Upper lobe of left lung (tissue), 6 donors: ENCODE data around the gene APOL6. TPM values are rescaled to one million over a fixed set of nuclear protein-coding genes. Genes with fewer than 3 reads are reported as not detected.

Experiments used
- ATAC-seq, 2 donors: fragments of 200-7000 bp; cut with Tn5 transposase; one replicate each; pipeline ENCODE4 v1.9.1; 2022; ENCODE audit warnings: mild to moderate bottlenecking in 2 of 2, moderate library complexity in 2 of 2; ENCODE audit not compliant: low FRiP score in 2 of 2
- DNase-seq, 2 donors: peaks; one replicate each; pipeline ENCODE4 v3.0.0-alpha.2; 2019 to 2020
- H3K27ac ChIP-seq, 4 donors: fragments of 200-600 bp; sonication (generic); one replicate each; pipeline ENCODE4 v1.5.1; 2016 to 2019
- H3K27me3 ChIP-seq, 4 donors: fragments of 200-600 bp; sonication (generic); one replicate each; pipeline ENCODE4 v1.5.1; 2017 to 2019
- H3K36me3 ChIP-seq, 4 donors: fragments of 200-600 bp; sonication (generic); one replicate each; pipeline ENCODE4 v1.5.1; 2016 to 2019
- H3K4me1 ChIP-seq, 4 donors: fragments of 200-600 bp; sonication (generic); one replicate each; pipeline ENCODE4 v1.5.1; 2018 to 2019
- H3K4me3 ChIP-seq, 4 donors: fragments of 200-600 bp; sonication (generic); one replicate each; pipeline ENCODE4 v1.5.1; 2017 to 2019; ENCODE audit warnings: mild to moderate bottlenecking in 2 of 4, moderate library complexity in 1 of 4
- H3K9me3 ChIP-seq, 4 donors: fragments of 200-600 bp; sonication (generic); one replicate each; pipeline ENCODE4 v1.5.1; 2018 to 2019
- EP300 ChIP-seq, 4 donors: sonication (generic); formaldehyde crosslinking; IDR thresholded peaks; one replicate each; pipeline ENCODE4 v1.5.1; 2017; ENCODE audit warnings: antibody characterized with exemption in 4 of 4, control low read depth in 2 of 4
- POLR2A ChIP-seq, 4 donors: fragments of 450-650 bp; IDR thresholded peaks; one replicate each; pipeline ENCODE4 v1.5.1; 2016 to 2017; ENCODE audit warnings: antibody characterized with exemption in 4 of 4, mild to moderate bottlenecking in 2 of 4
- POLR2AphosphoS5 ChIP-seq, 2 donors: sonication (generic); formaldehyde crosslinking; IDR thresholded peaks; one replicate each; pipeline ENCODE4 v1.5.1; 2017; ENCODE audit warnings: antibody characterized with exemption in 2 of 2
- WGBS, 2 donors: methylation state at CpG; one replicate each; pipeline ENCODE4 v1.1.5; 2017 to 2018; 5-methylcytosine and 5-hydroxymethylcytosine counted together
- total RNA-seq, 6 donors: library from RNA; depleted of rRNA in 4 of 6; stranded (reverse); fragments of >200 nt in 4 of 6; gene quantifications; one replicate each; pipeline versions ENCODE4 v1.1.0 to v1.2.1, GENCODE V29; 2016 to 2021
- TF ChIP-seq, protein P1 (sequence below), 6 experiments: fragments of 450-650 bp in 4 of 6; fragments of 200-600 bp in 2 of 6; sonication (generic) in 2 of 6; IDR thresholded peaks; one replicate each; pipeline ENCODE4 v1.5.1; 2016 to 2019; ENCODE audit warnings: antibody characterized with exemption in 6 of 6
- donor health status: DM: no; HTN: no; CAD: no; lungs with moderate emphysema.
- donor health status: DM: no; HTN: yes; CAD: no; lungs with severe emphysema.

Gene APOL6
- total RNA-seq, 6 donors from 2014 or later: 27.6 to 54.4 (median 30.8) TPM

DNA sequence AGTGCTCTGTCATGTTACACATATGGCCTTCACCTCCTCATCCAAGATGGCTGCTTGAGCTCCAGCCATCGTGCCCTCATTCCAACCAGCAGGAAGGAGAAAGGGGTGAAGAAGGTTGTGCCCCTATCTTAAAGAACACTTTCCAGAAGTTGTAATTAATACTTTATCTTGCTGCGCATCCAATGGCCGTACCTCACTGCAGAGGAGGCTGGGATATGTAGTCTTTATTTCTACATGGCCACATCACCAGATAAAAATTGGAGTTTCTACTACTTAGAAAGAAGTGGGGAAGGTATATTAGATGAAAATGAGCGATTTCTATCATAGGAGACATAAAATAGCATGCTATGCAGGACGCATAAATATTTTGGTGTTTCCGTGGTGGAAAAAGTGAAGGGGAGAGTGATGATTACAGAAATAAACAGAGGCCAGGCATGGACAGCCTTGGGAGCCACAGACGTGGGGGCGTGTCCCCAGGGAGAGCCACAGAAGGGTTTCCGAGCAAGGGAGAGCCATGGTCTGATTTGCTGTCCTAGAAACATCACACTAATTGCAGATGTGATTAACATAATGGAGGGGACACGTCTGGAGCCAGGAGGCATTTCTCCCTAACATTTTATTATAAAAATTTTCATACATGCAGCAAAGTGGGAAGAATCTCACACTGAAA, 22.3 kb upstream of the APOL6 start:
- ATAC-seq: no peak
- 70 to 78% methylated on average over 10 of the region's 10 CpGs for WGBS, 2 donors

GRCh38 chr22:35627267-35628041, 20.8 kb upstream of the APOL6 start:
- Histone ChIP-seq H3K9me3 (no peaks in the 10 kb centered on the region), H3K4me3 (peak overlapping the region; percentile 44 to 68 (median 58)), H3K36me3 (no peaks in the 10 kb centered on the region), H3K4me1 (peaks cover 14 to 27% (median 17%) of the 10 kb centered on the region in 4 donors), H3K27ac (peak overlapping the region; percentile 81 to 93 (median 88)), H3K27me3 (no peaks in the 10 kb centered on the region)
- TF ChIP-seq, protein P1, sequence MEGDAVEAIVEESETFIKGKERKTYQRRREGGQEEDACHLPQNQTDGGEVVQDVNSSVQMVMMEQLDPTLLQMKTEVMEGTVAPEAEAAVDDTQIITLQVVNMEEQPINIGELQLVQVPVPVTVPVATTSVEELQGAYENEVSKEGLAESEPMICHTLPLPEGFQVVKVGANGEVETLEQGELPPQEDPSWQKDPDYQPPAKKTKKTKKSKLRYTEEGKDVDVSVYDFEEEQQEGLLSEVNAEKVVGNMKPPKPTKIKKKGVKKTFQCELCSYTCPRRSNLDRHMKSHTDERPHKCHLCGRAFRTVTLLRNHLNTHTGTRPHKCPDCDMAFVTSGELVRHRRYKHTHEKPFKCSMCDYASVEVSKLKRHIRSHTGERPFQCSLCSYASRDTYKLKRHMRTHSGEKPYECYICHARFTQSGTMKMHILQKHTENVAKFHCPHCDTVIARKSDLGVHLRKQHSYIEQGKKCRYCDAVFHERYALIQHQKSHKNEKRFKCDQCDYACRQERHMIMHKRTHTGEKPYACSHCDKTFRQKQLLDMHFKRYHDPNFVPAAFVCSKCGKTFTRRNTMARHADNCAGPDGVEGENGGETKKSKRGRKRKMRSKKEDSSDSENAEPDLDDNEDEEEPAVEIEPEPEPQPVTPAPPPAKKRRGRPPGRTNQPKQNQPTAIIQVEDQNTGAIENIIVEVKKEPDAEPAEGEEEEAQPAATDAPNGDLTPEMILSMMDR (IDR thresholded peaks at IDR 0.05): peak; percentile 13 to 77 (median 45)
- TF ChIP-seq EP300 (IDR thresholded peaks at IDR 0.05): no peak
- peak in 3 of 4 donors; percentile 28 to 75 (median 68) for TF ChIP-seq POLR2A (IDR thresholded peaks at IDR 0.05)
- TF ChIP-seq POLR2AphosphoS5 (IDR thresholded peaks at IDR 0.05): peak in 1 of 2 donors; percentile 61
- 2 to 4% methylated on average over 12 to 19 of the region's 21 CpGs for WGBS, 2 donors
- ATAC-seq: peak; percentile 70 to 89
- DNase-seq: peak in 1 of 2 donors; percentile 91

More for the DNA sequence above, 22.3 kb upstream of the APOL6 start:
- Histone ChIP-seq H3K27me3 (no peaks in the 10 kb centered on the region), H3K27ac (no peak overlapping the region), H3K9me3 (no peaks in the 10 kb centered on the region), H3K36me3 (no peaks in the 10 kb centered on the region), H3K4me3 (no peak overlapping the region), H3K4me1 (peaks cover 14 to 27% (median 18%) of the 10 kb centered on the region in 4 donors)
- DNase-seq: no peak
- TF ChIP-seq POLR2AphosphoS5 (IDR thresholded peaks at IDR 0.05) (no peak), EP300 (IDR thresholded peaks at IDR 0.05) (no peak)
- TF ChIP-seq, protein P1 (IDR thresholded peaks at IDR 0.05): no peak

- Histone ChIP-seq H3K4me1 (peaks cover 10 to 19% (median 12%) of the 10 kb centered on the region in 4 donors), H3K27me3 (no peaks in the 10 kb centered on the region), H3K36me3 (no peaks in the 10 kb centered on the region), H3K9me3 (no peaks in the 10 kb centered on the region), H3K4me3 (no peak overlapping the region), H3K27ac (peak overlapping the region; percentile 63 to 88 (median 78))
- DNase-seq: no peak
- ATAC-seq: no peak
- TF ChIP-seq POLR2AphosphoS5 (IDR thresholded peaks at IDR 0.05) (no peak), POLR2A (IDR thresholded peaks at IDR 0.05) (no peak), EP300 (IDR thresholded peaks at IDR 0.05) (no peak)
- TF ChIP-seq, protein P1 (IDR thresholded peaks at IDR 0.05): no peak
- 89 to 96% methylated on average over 2 to 3 of the region's 3 CpGs for WGBS, 2 donors
Measured at GRCh38 chr22:35628732-35629131, 19.5 kb upstream of the APOL6 start.

- Histone ChIP-seq H3K27ac (peak overlapping the region; percentile 63 to 88 (median 78)), H3K9me3 (no peaks in the 10 kb centered on the region), H3K4me1 (peaks cover 10 to 19% (median 12%) of the 10 kb centered on the region in 4 donors), H3K27me3 (no peaks in the 10 kb centered on the region), H3K36me3 (no peaks in the 10 kb centered on the region), H3K4me3 (no peak overlapping the region)
- peak; percentile 43 to 63 for TF ChIP-seq POLR2AphosphoS5 (IDR thresholded peaks at IDR 0.05)
- TF ChIP-seq, protein P1 (IDR thresholded peaks at IDR 0.05): no peak
- TF ChIP-seq EP300 (IDR thresholded peaks at IDR 0.05): peak in 2 of 4 donors; percentile 18 to 31
- TF ChIP-seq POLR2A (IDR thresholded peaks at IDR 0.05): no peak
- peak in 1 of 2 donors; percentile 61 for DNase-seq
- ATAC-seq: peak; percentile 76 to 84
- WGBS, 2 donors: 25 to 29% methylated on average over 8 to 9 of the region's 9 CpGs
Measured at GRCh38 chr22:35629406-35630216, 18.6 kb upstream of the APOL6 start.
